HFF-Myc (cell line): Measurements from ENCODE around the gene TTF2.

ENCODE experiments used
- DNase-seq: peaks from one replicate; pipeline ENCODE4 v3.0.0-alpha.2; 2011; ENCODE audit warnings: low read depth; ENCODE audit errors: extremely low read depth
- H3K4me3 ChIP-seq: replicated peaks from 2 replicates; pipeline ENCODE4 v1.5.1; 2011; ENCODE audit warnings: low read depth, mild to moderate bottlenecking, control low read depth, low read length
- TF ChIP-seq, protein P1 (sequence below): IDR thresholded peaks from 2 replicates; pipeline ENCODE4 v1.5.1; 2012; ENCODE audit warnings: mild to moderate bottlenecking, low read depth, low read length, control low read depth; ENCODE audit errors: missing control alignments

TTF2 gene

DNA sequence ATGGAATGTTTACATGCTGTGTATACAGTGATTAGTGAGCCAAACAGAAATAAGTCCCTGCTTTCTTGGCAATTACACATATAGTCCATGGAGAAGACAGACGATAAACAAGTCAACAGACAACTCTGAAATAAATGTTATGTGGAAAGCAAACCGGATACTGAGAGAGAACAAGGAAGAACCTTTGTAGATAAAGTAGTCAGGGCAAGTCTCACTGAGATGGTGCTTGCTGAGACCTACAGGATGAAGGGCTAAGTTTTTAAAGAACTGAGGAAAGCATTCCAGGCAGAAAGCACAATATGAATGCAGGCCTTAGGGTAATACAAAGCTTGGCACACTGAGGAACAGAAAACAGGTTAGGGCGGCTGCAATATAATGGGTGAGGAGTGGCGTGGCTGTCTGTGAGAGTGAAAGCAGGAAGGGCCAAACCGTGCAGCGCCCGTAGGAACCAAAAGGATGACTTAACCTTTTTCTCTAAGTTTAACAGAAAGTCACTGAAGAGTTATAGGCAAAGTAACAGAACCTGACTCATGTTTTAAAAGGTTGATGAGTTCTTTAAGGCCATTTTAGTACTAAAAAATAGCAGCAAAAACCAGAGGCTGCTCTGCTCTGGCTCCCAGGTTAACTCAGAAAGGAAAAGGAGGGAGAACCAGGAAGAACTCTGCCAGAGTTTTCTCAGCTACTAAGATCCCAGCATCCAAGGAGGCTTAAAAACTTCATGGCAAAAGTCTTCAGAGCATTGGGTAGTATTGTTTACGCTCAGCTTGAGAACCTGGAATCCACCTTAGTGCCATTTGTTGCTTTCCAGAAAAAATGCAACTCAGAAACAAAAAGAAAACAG is 8.7 kb upstream of the TTF2 start:
- TF ChIP-seq, protein P1, sequence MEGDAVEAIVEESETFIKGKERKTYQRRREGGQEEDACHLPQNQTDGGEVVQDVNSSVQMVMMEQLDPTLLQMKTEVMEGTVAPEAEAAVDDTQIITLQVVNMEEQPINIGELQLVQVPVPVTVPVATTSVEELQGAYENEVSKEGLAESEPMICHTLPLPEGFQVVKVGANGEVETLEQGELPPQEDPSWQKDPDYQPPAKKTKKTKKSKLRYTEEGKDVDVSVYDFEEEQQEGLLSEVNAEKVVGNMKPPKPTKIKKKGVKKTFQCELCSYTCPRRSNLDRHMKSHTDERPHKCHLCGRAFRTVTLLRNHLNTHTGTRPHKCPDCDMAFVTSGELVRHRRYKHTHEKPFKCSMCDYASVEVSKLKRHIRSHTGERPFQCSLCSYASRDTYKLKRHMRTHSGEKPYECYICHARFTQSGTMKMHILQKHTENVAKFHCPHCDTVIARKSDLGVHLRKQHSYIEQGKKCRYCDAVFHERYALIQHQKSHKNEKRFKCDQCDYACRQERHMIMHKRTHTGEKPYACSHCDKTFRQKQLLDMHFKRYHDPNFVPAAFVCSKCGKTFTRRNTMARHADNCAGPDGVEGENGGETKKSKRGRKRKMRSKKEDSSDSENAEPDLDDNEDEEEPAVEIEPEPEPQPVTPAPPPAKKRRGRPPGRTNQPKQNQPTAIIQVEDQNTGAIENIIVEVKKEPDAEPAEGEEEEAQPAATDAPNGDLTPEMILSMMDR = no peak
- DNase-seq = no peak
- H3K4me3 ChIP-seq = no peak overlapping the region

DNA sequence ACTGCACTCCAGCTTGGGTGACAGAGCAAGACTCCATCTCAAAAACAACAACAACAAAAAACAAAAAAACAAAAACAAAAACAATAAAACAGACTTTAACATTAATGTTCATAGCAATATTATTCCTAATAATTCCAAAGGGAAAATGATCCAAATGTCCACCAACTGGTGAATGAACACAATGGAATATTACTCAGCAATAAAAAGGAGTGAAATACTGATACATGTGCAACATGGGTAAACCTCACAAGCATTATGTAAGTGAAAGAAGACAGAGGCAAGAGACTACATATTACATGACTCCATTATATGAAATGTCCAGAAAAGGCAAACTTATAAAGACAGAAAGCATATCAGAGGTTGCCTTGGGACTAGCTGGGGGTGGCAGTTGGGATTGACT is 6.1 kb upstream of the TTF2 start:
- DNase-seq = no peak
- no peak overlapping the region for H3K4me3 ChIP-seq
- TF ChIP-seq, protein P1 = no peak

DNA sequence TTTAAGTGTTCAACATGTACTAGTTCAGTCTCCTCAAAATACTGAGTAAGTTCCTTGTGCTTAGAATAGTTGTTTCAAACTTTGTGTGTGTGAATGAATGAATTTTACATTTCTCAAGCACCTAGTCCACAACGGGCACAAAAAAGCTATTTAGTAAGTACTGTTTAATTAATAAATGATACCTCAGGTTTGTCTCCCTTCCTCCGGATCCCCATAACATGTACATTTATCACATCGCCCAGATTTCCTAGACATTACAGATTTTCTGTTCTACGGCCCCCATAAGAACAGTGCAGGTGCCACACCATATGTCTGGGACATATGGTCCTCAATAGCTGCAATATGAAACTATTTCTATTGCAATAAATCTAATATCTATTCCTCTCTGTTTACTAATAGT is 1.3 kb upstream of the TTF2 start:
- no peak for DNase-seq
- H3K4me3 ChIP-seq = peak overlapping the region; percentile 89
- TF ChIP-seq, protein P1 = no peak

DNA sequence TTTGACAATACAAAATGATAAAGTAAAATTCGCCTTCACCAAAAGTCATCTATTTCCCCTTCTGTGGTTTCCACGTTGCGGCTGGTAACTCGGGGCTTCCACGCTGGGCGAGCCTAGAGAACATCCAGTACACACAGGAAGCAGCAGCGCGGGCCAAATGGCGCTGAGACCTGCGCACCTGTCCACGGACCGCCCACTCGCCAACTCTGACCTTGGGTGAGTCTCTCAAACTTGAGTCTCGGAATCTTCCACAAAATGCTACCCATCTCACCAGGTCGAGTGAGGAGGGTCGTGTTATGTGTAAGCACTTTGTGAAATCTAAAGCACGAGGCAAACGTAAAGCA is 820 bp upstream of the TTF2 start:
- DNase-seq = no peak
- TF ChIP-seq, protein P1 = no peak
- peak overlapping the region; percentile 89 for H3K4me3 ChIP-seq

DNA sequence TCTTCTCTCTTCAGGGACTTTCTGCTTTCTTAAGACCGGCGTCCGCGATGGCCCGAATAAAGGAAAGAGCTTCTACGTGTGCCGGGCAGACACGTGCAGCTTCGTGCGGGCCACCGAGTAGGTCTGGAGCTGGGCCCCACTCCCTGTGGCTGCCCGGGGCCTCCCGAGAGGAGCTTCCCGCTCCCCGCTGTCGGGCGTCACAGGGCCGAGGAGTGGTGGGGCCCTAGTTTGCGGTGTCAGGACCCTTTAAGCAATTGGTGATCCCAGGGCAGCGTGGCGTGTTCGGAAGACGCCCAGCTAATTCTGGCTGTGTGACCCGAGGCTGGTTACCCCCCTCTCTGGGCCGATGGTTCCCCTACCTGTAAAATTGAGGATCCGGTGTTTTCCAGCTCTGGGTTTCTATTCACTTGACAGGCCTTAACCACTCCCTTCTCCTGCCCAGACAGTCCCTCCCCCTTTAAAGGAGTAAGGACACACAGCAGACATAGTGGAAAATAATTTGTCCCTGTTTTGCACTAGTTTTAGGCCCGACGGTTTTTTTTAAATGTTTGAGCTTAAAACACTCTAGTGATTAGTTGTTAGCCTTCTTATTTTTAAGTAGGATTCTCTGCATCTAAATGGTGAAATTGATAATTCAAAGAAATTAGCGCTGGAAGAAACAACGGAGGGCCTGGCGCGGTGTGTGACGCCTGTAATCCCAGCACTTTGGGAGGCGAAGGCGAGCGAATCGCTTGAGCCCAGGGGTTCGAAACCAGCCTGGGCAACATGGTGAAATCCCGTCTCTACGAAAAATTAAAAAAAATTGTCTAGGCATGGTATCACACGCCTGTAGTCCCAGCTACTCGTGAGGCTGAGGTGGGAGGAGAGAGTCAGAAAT is 553 bp downstream of the TTF2 start:
- no peak for DNase-seq
- peak overlapping the region; percentile 89 for H3K4me3 ChIP-seq
- TF ChIP-seq, protein P1 = no peak

DNA sequence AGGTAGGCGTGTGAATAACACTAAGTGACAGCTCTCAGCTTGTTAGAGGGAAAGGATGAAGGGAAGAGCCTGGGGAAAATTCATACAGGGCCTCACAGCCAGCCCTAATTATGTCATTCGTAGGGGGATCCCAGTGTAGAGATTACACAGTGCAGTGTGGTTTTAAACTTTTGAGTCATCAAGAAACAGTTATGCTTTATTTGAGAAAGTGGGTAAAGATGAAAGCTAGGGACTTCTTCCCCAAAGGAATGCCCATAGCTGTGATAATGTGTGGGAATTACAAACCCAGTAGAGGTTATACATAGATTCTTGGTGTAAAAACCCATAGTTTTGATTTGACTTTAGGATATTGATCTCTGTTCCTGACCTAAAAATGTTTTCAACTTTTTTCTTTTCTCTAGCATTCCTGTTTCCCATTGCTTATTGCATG is 1.9 kb downstream of the TTF2 start:
- TF ChIP-seq, protein P1 = no peak
- no peak for DNase-seq
- H3K4me3 ChIP-seq = no peak overlapping the region
